CD4-positive, alpha-beta T cell (primary cell): ENCODE data around the gene LEFTY1. TPM values are rescaled to one million over a fixed set of nuclear protein-coding genes. Genes with fewer than 3 reads are reported as not detected.

Source experiments
- ATAC-seq: fragments of 200-7000 bp; cut with Tn5 transposase; one replicate; pipeline ENCODE4 v1.10.0; 2022; ENCODE audit warnings: mild to moderate bottlenecking; ENCODE audit not compliant: poor library complexity
- CTCF ChIA-PET: fragments of 350-600 bp; sonication (Branson Sonifier 250); formaldehyde crosslinking; loops from one replicate; lab custom pipeline; 2021; ENCODE audit warnings: antibody characterized with exemption, inconsistent platforms; lab: Charles Lee
- POLR2A ChIA-PET: fragments of 350-600 bp; sonication (Branson Sonifier 250); formaldehyde crosslinking; loops from one replicate; lab custom pipeline; 2021; ENCODE audit warnings: antibody characterized with exemption, inconsistent platforms; lab: Charles Lee
- DNase-seq, 14 experiments: peaks; one replicate each; pipeline ENCODE4 v3.0.0-alpha.2; 2013 to 2020; ENCODE audit warnings: mixed read lengths in 2 of 14
- H3K27ac ChIP-seq, 2 donors: one replicate each; pipeline versions ENCODE4 v1.5.1 to v1.7.0; 2013; ENCODE audit warnings: low read length in 2 of 2, low read depth in 1 of 2, mild to moderate bottlenecking in 1 of 2
- H3K27me3 ChIP-seq, 2 experiments: 1 replicate in 1 of 2; 2 replicates in 1 of 2; pipeline versions ENCODE4 v1.6.1 to v1.7.0; 2013; ENCODE audit warnings: low read length in 2 of 2, control low read depth in 1 of 2, mild to moderate bottlenecking in 1 of 2, moderate library complexity in 1 of 2; ENCODE audit not compliant: insufficient read depth in 2 of 2, control insufficient read depth in 1 of 2
- H3K36me3 ChIP-seq: one replicate; pipeline ENCODE4 v1.6.1; 2013; ENCODE audit warnings: low read length, control low read depth; ENCODE audit not compliant: insufficient read depth
- H3K4me1 ChIP-seq: one replicate; pipeline ENCODE4 v1.6.1; 2013; ENCODE audit warnings: low read length, control low read depth; ENCODE audit not compliant: insufficient read depth
- H3K4me3 ChIP-seq: one replicate; pipeline ENCODE4 v1.5.1; 2013; ENCODE audit warnings: mild to moderate bottlenecking, low read length, moderate library complexity
- H3K9me3 ChIP-seq, 2 experiments: 1 replicate in 1 of 2; 2 replicates in 1 of 2; pipeline versions ENCODE4 v1.6.1 to v1.7.0; 2013; ENCODE audit warnings: low read length in 2 of 2, mild to moderate bottlenecking in 2 of 2, control low read depth in 1 of 2, moderate library complexity in 1 of 2; ENCODE audit not compliant: control insufficient read depth in 1 of 2, insufficient read depth in 1 of 2
- H3K27ac Mint-ChIP-seq: one replicate; pipeline ENCODE4 v1.8.0; 2020; ENCODE audit warnings: mixed read lengths
- H3K27me3 Mint-ChIP-seq: one replicate; pipeline ENCODE4 v1.8.0; 2021; ENCODE audit warnings: mixed read lengths
- H3K36me3 Mint-ChIP-seq: one replicate; pipeline ENCODE4 v1.8.0; 2021; ENCODE audit warnings: low read depth, mixed read lengths
- H3K4me1 Mint-ChIP-seq: one replicate; pipeline ENCODE4 v1.8.0; 2021; ENCODE audit warnings: low read depth, mixed read lengths
- H3K4me3 Mint-ChIP-seq: one replicate; pipeline ENCODE4 v1.8.0; 2020; ENCODE audit warnings: mild to moderate bottlenecking, mixed read lengths
- H3K9me3 Mint-ChIP-seq: one replicate; pipeline ENCODE4 v1.8.0; 2020; ENCODE audit warnings: mixed read lengths
- CTCF ChIP-seq: fragments of 200-600 bp; IDR thresholded peaks from one replicate; pipeline ENCODE4 v1.8.0; 2022; ENCODE audit warnings: antibody characterized with exemption, mild to moderate bottlenecking
- intact Hi-C, 2 experiments: fragments of 100-400 bp; cut with DNase I in 1 of 2; cut with micrococcal nuclease in 1 of 2; formaldehyde crosslinking; loops; one replicate each; pipeline versions ENCODE4 v1.15.1 to v1.9.0; 2023 to 2025; cut with DNase I, micrococcal nuclease
- total RNA-seq, 174 experiments: library from RNA in 2 of 174; stranded (reverse) in 2 of 174; gene quantifications; one replicate each; pipeline ENCODE4 v1.2.3 and lab custom pipeline; 2021 to 2026

Gene LEFTY1
- total RNA-seq, 2 experiments from 2014 or later: not detected

- H3K4me1 Mint-ChIP-seq: peaks cover 46% of the 10 kb centered on the region
- no peak for TF ChIP-seq CTCF
- Histone ChIP-seq H3K27me3 (no peaks in the 10 kb centered on the region), H3K4me3 (no peak overlapping the region), H3K36me3 (no peaks in the 10 kb centered on the region), H3K4me1 (peaks cover 36% of the 10 kb centered on the region), H3K9me3 (no peaks in the 10 kb centered on the region), H3K27ac (no peak overlapping the region)
- H3K36me3 Mint-ChIP-seq: no peaks in the 10 kb centered on the region
- ChIA-PET CTCF (no interaction called here), POLR2A (interaction anchor here (0.6 to 6.8 kb wide), 2 partner anchors 10 to 156 kb away, joined by 4 to 59 read pairs; no protein-coding TSS in a partner anchor)
- H3K9me3 Mint-ChIP-seq: no peaks in the 10 kb centered on the region
- intact Hi-C loops: no loop called here
- no peak overlapping the region for H3K4me3 Mint-ChIP-seq
- ATAC-seq: no peak
- no peaks in the 10 kb centered on the region for H3K27me3 Mint-ChIP-seq
- DNase-seq: no peak
- H3K27ac Mint-ChIP-seq: no peak overlapping the region
Observed at GRCh38 chr1:225907341-225907740, 18.4 kb upstream of the LEFTY1 start.

GRCh38 chr1:225906467-225906866 lies 17.5 kb upstream of the LEFTY1 start:
- Mint-ChIP-seq H3K9me3 (no peaks in the 10 kb centered on the region), H3K36me3 (no peaks in the 10 kb centered on the region), H3K27ac (no peak overlapping the region), H3K4me1 (peaks cover 41% of the 10 kb centered on the region), H3K27me3 (no peaks in the 10 kb centered on the region), H3K4me3 (no peak overlapping the region)
- no peak for ATAC-seq
- Histone ChIP-seq H3K27me3 (no peaks in the 10 kb centered on the region), H3K4me3 (no peak overlapping the region), H3K36me3 (no peaks in the 10 kb centered on the region), H3K27ac (no peak overlapping the region), H3K4me1 (peaks cover 30% of the 10 kb centered on the region), H3K9me3 (no peaks in the 10 kb centered on the region)
- ChIA-PET POLR2A (interaction anchor here (1.1 to 6.8 kb wide), 4 partner anchors 9 to 129 kb away, joined by 3 to 59 read pairs (median 3); no protein-coding TSS in a partner anchor), CTCF (no interaction called here)
- DNase-seq: no peak
- intact Hi-C loops: no loop called here
- no peak for TF ChIP-seq CTCF

GRCh38 chr1:225903623-225904022 lies 14.7 kb upstream of the LEFTY1 start:
- Mint-ChIP-seq H3K9me3 (no peaks in the 10 kb centered on the region), H3K27me3 (no peaks in the 10 kb centered on the region), H3K27ac (peak overlapping the region; percentile 24), H3K4me3 (no peak overlapping the region), H3K36me3 (no peaks in the 10 kb centered on the region), H3K4me1 (peaks cover 38% of the 10 kb centered on the region)
- H3K36me3 ChIP-seq: no peaks in the 10 kb centered on the region
- H3K4me1 ChIP-seq: peaks cover 20% of the 10 kb centered on the region
- ATAC-seq (no peak), DNase-seq (no peak)
- intact Hi-C loops: no loop called here
- CTCF ChIA-PET: interaction anchor here (1.5 kb wide), 1 partner anchor 126 kb away, joined by 3 read pairs; the partner anchor contains the start of gene SRP9
- no peaks in the 10 kb centered on the region for H3K9me3 ChIP-seq
- no peak for TF ChIP-seq CTCF
- POLR2A ChIA-PET: interaction anchor here (0.9 to 1.6 kb wide), 3 partner anchors 20 to 126 kb away, joined by 4 to 6 read pairs (median 4); partner anchors contain the start of genes PYCR2, SDE2 and SRP9
- H3K4me3 ChIP-seq: no peak overlapping the region
- H3K27me3 ChIP-seq: no peaks in the 10 kb centered on the region
- H3K27ac ChIP-seq: no peak overlapping the region
